HepG2 (cell line): ENCODE measurements around the gene BCAN. TPM values are rescaled to one million over a fixed set of nuclear protein-coding genes. Genes with fewer than 3 reads are reported as not detected.

ENCODE experiments used
- ETV5 ChIP-seq: IDR thresholded peaks from 2 replicates; pipeline ENCODE4 v1.6.1; 2018; ENCODE audit warnings: missing biosample characterization, missing genetic modification reagents, inconsistent platforms, borderline replicate concordance
- HMG20A ChIP-seq: IDR thresholded peaks from 2 replicates; pipeline ENCODE4 v1.6.1; 2016; ENCODE audit warnings: borderline replicate concordance
- NCOA2 ChIP-seq: sonication (generic); formaldehyde crosslinking; IDR thresholded peaks from 2 replicates; pipeline ENCODE4 v1.8.0; 2022; ENCODE audit warnings: inconsistent platforms
- PATZ1 ChIP-seq: sonication (generic); formaldehyde crosslinking; IDR thresholded peaks from 2 replicates; pipeline ENCODE4 v1.4.0; 2020; ENCODE audit warnings: missing genetic modification reagents
- SIX1 ChIP-seq: sonication (generic); formaldehyde crosslinking; IDR thresholded peaks from 2 replicates; pipeline ENCODE4 v1.4.0; 2020; ENCODE audit warnings: missing genetic modification reagents, borderline replicate concordance
- SIX4 ChIP-seq: sonication (generic); formaldehyde crosslinking; IDR thresholded peaks from 2 replicates; pipeline ENCODE4 v1.4.0; 2020; ENCODE audit warnings: missing genetic modification reagents
- SP140L ChIP-seq: sonication (generic); formaldehyde crosslinking; IDR thresholded peaks from 2 replicates; pipeline ENCODE4 v1.4.0; 2020; ENCODE audit warnings: missing genetic modification reagents, borderline replicate concordance
- USF2 ChIP-seq, 2 experiments: sonication (generic) in 1 of 2; formaldehyde crosslinking in 1 of 2; IDR thresholded peaks; 2 replicates each; pipeline versions ENCODE4 v1.5.1 to v1.6.1; 2011 to 2020; ENCODE audit warnings: borderline replicate concordance in 1 of 2, low read depth in 1 of 2, low read length in 1 of 2, mild to moderate bottlenecking in 1 of 2, missing genetic modification reagents in 1 of 2, moderate library complexity in 1 of 2
- XRCC5 ChIP-seq: fragments of 200-400 bp; formaldehyde crosslinking; optimal IDR thresholded peaks from 2 replicates; pipeline ENCODE3; 2017; ENCODE audit warnings: mild to moderate bottlenecking, low read length
- ZBTB40 ChIP-seq, 2 experiments: fragments of 450-650 bp in 1 of 2; sonication (generic) in 1 of 2; formaldehyde crosslinking in 1 of 2; IDR thresholded peaks; 2 replicates each; pipeline versions ENCODE4 v1.6.1 to v1.8.0; 2016 to 2022; ENCODE audit warnings: antibody characterized with exemption in 1 of 2, mild to moderate bottlenecking in 1 of 2, missing genetic modification reagents in 1 of 2
- ZFP41 ChIP-seq: sonication (generic); formaldehyde crosslinking; IDR thresholded peaks from 2 replicates; pipeline ENCODE4 v1.4.0; 2020; ENCODE audit warnings: mild to moderate bottlenecking, missing genetic modification reagents, borderline replicate concordance
- ZFP62 ChIP-seq: sonication (generic); formaldehyde crosslinking; IDR thresholded peaks from 2 replicates; pipeline ENCODE4 v1.4.0; 2020; ENCODE audit warnings: missing genetic modification reagents
- ZNF350 ChIP-seq: sonication (generic); formaldehyde crosslinking; IDR thresholded peaks from 2 replicates; pipeline ENCODE4 v1.4.0; 2020; ENCODE audit warnings: mild to moderate bottlenecking, low read depth, missing genetic modification reagents, borderline replicate concordance
- ZNF580 ChIP-seq: IDR thresholded peaks from 2 replicates; pipeline ENCODE4 v1.6.1; 2016; ENCODE audit warnings: low read depth, borderline replicate concordance
- ZNF768 ChIP-seq: sonication (generic); formaldehyde crosslinking; IDR thresholded peaks from 2 replicates; pipeline ENCODE4 v1.4.0; 2020; ENCODE audit warnings: missing genetic modification reagents
- ZNF777 ChIP-seq: sonication (generic); formaldehyde crosslinking; IDR thresholded peaks from 2 replicates; pipeline ENCODE4 v1.4.0; 2020; ENCODE audit warnings: missing genetic modification reagents
- ZNF83 ChIP-seq: sonication (generic); formaldehyde crosslinking; IDR thresholded peaks from 2 replicates; pipeline ENCODE4 v1.4.0; 2020; ENCODE audit warnings: missing genetic modification reagents, mild to moderate bottlenecking, borderline replicate concordance
- polyA plus RNA-seq, 8 experiments: library from polyadenylated mRNA; depleted of rRNA in 3 of 8; stranded (reverse) in 7 of 8; unstranded in 1 of 8; fragments of >200 nt; fragmentation: Illumina TruSeq in 4 of 8; extraction: Trizol in 4 of 8; gene quantifications; 2 replicates each; pipeline versions ENCODE4 v1.2.1 to v1.2.3, GENCODE V29; 2011 to 2016; ENCODE audit warnings: low read depth in 4 of 8, missing spikeins in 1 of 8, mixed read lengths in 1 of 8; ENCODE audit not compliant: insufficient read depth in 1 of 8
- total RNA-seq, 5 experiments: library from RNA; depleted of rRNA; stranded (reverse); fragments of >200 nt; fragmentation: Illumina TruSeq; extraction: Trizol; gene quantifications; 2 replicates each; pipeline ENCODE4 v1.2.3, GENCODE V29; 2016; ENCODE audit warnings: low read depth in 1 of 5

Gene BCAN
- total and polyA plus RNA-seq, 2 of the 13 experiments (the other 11 are each of a cell fraction or from before 2014, with no cell fraction given): not detected

- TF ChIP-seq ZFP41 (CRISPR knock-in tag) (no peak), SIX4 (CRISPR knock-in tag) (no peak), SIX1 (CRISPR knock-in tag) (no peak), NCOA2 (CRISPR knock-in tag) (peak; percentile 32; the same call in 1 of the 2 replicates), ZNF350 (CRISPR knock-in tag) (no peak), ZNF83 (CRISPR knock-in tag) (no peak), ETV5 (peak; percentile 24; the same call in 1 of the 2 replicates), ZFP62 (no peak), PATZ1 (CRISPR knock-in tag) (peak; percentile 68), USF2 (IDR thresholded peaks at IDR 0.05; ENCODE audit: low read depth, low read length) (no peak), USF2 (CRISPR knock-in tag; IDR thresholded peaks at IDR 0.05; ENCODE audit: borderline replicate concordance) (no peak), ZNF580 (CRISPR knock-in tag) (no peak), HMG20A (CRISPR knock-in tag) (no peak), ZNF768 (CRISPR knock-in tag) (no peak), SP140L (no peak), ZBTB40 (IDR thresholded peaks at IDR 0.05) (no peak), ZBTB40 (CRISPR knock-in tag; IDR thresholded peaks at IDR 0.05) (no peak), XRCC5 (peak; percentile 17), ZNF777 (CRISPR knock-in tag) (no peak)
These were observed 25.5 kb upstream of the BCAN start (continued) for GRCh38 chr1:156616463-156616862.
